Activated CD4-positive, alpha-beta T cell treated with anti-CD3 and anti-CD28 coated beads, Interleukin-2, Interleukin-4, amounts not matched to agents 100 ng/mL and 50 ng/mL, durations not matched to agents 16 hours and 8 hours (primary cell): Measurements from ENCODE around the gene PLCG2.
"Not testable (repeated sequence)": the region's sequence is repeated elsewhere in the genome, so short reads cannot be mapped to it uniquely, and the experiment has no call there.

Experiments used
- DNase-seq: peaks from one replicate; pipeline ENCODE4 v3.0.0-alpha.2; 2020; ENCODE audit warnings: low spot score

The PLCG2 gene

GRCh38 chr16:81913222-81913621, 134.1 kb downstream of the PLCG2 start:
- no peak for DNase-seq

GRCh38 chr16:81917375-81917774, 138.3 kb downstream of the PLCG2 start:
- DNase-seq, result no peak

DNA sequence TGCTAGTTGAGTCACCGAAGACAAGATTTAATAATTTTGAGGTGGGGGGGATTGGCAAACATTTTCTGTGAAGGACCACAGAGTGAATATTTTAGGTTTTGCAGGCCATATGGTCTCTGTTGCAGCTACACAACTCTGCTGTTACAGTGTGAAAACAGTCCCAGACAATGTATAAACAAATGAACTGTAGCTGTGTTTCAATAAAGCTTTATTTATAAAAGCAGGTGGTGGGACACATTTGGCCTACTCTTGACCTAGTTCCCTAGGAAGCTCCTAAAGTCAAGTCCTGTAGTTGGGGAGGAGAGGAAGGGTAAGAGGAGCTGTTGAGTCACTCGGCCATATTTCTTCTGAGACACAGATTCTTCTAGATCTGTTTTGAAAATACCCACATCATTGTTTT, 139.8 kb downstream of the PLCG2 start:
- DNase-seq, result no peak

DNA sequence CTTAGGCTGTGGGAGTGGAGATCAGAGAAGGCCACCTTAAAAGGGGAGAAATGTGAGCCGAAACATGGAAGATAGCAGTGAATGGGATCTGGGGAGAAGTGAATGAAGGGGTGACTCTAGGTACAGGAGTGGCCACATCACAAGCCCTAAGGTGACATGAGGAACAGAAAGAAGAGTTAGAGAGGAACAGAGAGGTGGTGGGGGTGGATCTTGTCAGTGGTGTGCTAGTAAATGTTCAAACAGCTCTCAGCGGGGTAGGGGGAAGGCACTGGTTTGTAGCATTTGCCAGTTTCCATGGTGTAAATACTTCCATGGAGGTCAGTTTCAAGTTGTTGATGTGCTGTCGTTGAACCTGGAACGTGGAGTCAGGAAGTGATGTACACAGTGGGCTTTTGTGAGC, 141.4 kb downstream of the PLCG2 start:
- DNase-seq, result no peak

- no peak for DNase-seq
These were observed 142.2 kb downstream of the PLCG2 start for GRCh38 chr16:81921085-81921814.

- DNase-seq, result no peak
These were observed 142.9 kb downstream of the PLCG2 start for GRCh38 chr16:81921843-81922584.

DNA sequence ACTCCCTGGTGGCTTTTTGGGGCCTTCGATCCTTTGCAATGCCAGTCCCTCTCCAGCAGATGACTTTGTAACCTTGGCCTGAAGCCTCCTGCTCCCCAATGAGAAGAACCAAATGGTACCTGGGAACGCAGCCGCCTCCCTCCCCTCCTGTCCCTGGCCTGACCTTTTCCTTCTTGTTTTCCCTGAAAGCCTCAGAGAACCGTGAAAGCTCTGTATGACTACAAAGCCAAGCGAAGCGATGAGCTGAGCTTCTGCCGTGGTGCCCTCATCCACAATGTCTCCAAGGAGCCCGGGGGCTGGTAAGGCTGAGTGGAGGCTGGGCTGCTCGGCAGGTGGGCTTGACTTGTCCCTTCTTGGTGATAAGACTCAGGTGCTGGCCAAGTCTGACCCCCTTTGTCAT, 144.2 kb downstream of the PLCG2 start:
- DNase-seq, result no peak

- DNase-seq, result no peak
These were observed 145.9 kb downstream of the PLCG2 start for GRCh38 chr16:81925016-81925415.

GRCh38 chr16:81926036-81926435, 146.9 kb downstream of the PLCG2 start:
- no peak for DNase-seq

DNA sequence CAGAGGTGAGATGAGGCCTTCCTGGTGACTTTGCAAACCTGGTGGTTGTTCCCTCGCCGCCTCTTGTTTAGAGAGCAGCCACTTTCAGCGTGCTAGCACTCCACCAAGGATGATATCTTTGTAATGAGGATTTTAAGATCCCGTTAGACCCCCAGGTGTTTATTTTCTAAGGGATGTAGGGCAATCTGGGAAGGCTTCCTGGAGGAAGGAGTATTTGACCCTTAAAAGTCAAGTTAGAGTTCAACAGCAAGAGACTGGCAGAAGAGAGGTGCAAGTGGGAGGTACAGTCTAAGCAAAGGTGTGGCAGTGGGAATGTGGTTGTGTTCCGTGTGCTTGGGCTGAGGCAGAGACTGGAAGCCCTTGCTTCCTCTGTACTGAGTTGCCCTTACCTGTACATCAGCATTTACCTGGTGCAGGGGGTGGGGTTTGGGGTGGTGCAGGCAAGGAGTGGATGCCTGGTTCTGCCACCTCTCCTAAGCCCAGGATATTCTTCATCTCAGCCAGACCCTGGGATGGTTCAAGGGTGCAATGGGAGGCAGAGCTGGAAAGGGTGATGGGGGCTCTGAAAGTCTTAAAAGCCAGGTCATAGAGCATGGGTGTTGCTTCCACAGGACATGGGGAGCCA, 148.6 kb downstream of the PLCG2 start:
- no peak for DNase-seq

GRCh38 chr16:81928271-81928918, 149.3 kb downstream of the PLCG2 start:
- no peak for DNase-seq

- peak; percentile 12 for DNase-seq
These were observed 149.9 kb downstream of the PLCG2 start for GRCh38 chr16:81928975-81929374.

DNA sequence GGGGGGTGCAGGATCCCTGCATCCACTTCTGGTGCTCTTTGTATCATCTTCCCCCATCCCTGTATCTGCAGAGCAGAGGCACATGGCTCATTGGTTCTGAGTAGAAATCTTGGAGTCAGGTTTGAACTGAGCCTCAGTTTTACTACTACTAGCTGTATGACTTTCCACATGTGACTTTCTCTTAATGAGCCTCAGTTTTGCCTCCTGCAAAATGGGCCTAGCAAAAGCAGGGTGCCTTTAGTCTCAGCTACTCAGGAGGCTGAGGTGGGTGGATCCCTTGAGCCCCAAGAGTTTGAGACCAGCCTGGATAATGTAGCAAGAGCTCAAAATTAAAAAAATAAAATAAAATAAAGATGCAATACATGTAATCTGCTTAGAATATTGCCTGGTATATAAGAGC, 150.8 kb downstream of the PLCG2 start:
- DNase-seq, result no peak

DNA sequence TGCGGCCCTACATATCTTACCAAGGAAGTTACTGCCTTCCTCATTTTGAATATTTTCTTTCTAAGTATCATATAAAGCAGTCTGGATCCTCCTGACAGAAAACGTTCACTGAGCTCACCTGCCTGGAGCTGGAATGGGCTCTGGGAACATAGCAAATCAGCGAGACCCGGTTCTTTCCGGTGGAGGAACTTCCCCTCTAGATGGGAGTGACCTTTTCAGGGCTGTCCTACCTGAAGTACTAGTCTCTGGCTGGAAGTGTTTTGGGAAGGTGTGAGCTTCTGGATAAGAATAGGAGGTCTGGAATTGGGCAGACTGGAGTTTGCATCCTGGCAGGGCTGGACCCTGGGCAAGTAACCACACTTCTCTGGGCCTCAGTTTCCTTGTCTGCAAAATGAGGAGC, 152.8 kb downstream of the PLCG2 start:
- DNase-seq, result no peak

DNA sequence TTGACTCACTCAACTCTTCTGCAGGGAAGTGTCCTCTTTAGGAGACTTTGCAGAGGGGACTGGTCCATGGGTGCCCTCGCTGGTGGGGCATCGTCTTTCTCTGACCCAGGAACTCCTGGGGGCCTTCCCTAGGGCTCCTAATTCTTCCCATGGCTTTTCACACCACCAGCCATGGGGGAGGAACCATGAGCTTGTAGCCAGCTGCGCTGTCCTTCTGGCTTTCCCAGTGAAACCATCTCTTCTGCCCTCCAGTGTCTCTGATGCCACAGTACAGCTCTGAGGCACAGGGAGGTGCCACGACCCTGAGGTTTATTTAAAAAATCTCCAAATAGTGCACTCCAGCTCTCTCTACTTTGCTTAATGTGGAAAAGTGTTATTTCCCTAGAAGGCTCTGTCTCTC, 153.6 kb downstream of the PLCG2 start:
- DNase-seq, result no peak

DNA sequence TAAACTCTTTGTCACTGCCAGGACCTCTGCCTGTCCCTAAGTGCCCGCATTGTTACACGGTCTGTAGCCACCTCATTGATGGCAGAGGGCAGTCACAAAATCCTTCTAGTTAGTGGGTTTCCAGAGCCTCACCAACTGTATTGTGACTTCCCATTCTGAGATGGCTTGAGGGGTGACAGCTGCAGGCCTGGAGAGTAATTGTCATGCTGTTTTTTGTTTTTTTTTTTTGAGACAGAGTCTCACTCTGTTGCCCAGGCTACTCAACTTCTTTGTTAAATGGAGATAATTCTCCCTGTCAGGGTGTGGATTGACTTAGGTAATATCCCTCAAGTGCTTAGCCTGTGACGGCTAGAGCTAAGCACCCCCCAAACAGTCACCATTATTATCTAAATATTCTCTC, 154.3 kb downstream of the PLCG2 start:
- no peak for DNase-seq

DNA sequence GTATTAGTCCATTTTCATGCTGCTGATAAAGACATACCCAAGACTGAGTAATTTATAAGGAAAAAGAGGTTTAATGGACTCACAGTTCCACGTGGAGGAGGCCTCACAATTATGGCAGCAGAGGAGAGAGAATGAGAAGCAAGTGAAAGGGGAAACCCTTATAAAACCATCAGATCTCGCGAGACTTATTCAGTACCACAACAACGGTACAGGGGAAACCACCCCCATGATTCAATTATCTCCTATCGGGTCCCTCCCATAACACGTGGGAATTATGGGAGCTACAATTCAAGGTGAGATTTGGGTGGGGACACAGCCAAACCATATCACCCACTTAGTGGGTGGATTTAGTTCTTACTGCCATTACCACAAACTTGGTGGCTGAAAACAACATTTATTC, 155.6 kb downstream of the PLCG2 start:
- not testable (repeated sequence) for DNase-seq

GRCh38 chr16:81936209-81937000, 157.3 kb downstream of the PLCG2 start:
- DNase-seq, result no peak

DNA sequence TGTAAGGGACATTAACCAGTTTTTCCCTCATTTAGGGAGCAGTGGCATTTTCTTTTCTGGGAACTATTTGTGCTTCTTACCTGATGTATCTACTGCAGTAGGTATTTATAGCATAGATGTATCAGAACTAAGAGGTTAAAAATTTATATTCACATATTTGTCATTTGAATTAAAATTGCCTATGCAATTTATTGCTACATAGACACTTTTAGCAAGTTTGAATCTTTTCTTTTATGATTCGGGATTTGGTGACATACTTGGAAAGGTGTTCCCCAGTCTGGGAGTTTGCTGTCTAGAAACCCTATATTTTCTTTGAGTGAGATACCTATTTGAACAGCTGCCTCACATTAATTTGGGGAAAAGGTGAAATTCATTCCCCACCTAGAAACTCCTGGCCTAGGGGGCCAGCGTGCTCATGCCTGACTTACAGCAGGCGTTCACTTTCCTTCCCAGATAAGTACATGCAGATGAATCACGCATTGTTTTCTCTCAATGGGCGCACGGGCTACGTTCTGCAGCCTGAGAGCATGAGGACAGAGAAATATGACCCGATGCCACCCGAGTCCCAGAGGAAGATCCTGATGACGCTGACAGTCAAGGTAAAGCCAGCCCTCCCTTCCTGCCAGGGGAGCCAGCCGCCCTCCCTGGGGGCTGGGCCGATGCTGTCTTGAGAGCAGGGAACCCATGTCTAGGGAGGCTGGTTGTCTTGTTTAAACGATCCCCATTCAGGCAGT, 158.4 kb downstream of the PLCG2 start:
- DNase-seq, result no peak

GRCh38 chr16:81938326-81939163, 159.5 kb downstream of the PLCG2 start:
- no peak for DNase-seq
